HepG2 (cell line): ENCODE data around the gene ENTREP1. TPM values are rescaled to one million over a fixed set of nuclear protein-coding genes. Genes with fewer than 3 reads are reported as not detected.

Experiments
- ATAC-seq: fragments of 200-7000 bp; cut with Tn5 transposase; 3 replicates; pipeline ENCODE4 v1.9.1; 2020; ENCODE audit warnings: mild to moderate bottlenecking, moderate library complexity
- BruUV-seq: library from RNA; stranded (reverse); fragments of 400-500 nt; replicated peaks from 2 replicates; lab custom pipeline; 2021; lab: Mats Ljungman, UMichigan
- CTCF ChIA-PET: fragments of 300-600 bp; formaldehyde crosslinking; extraction: SDS; loops from one replicate; lab custom pipeline; 2021; ENCODE audit warnings: low total read pairs, inconsistent platforms, low intra/inter-chr PET ratio; lab: Yijun Ruan, JAX
- POLR2A ChIA-PET: fragments of 350-600 bp; sonication (Branson Sonifier 250); formaldehyde crosslinking; loops from one replicate; lab custom pipeline; 2020; ENCODE audit warnings: antibody characterized with exemption, inconsistent platforms; lab: Yijun Ruan, JAX
- DNase-seq: peaks from one replicate; pipeline ENCODE4 v3.0.0-alpha.2; 2015; ENCODE audit warnings: low spot score
- FAIRE-seq: peaks from 3 replicates; lab custom pipeline; 2011; peaks lifted over from hg19 to GRCh38; lab: Jason Lieb, UNC
- H2AFZ ChIP-seq: one replicate; pipeline ENCODE4 v1.6.1; 2011; ENCODE audit warnings: low read length, inconsistent platforms
- H3K27ac ChIP-seq: fragments of 300-600 bp; 3 replicates; pipeline ENCODE4 v1.8.0; 2011; ENCODE audit warnings: mixed run types, mild to moderate bottlenecking, mixed read lengths, low read length, inconsistent platforms; ENCODE audit not compliant: insufficient read depth; ENCODE audit errors: extremely low read length
- H3K27me3 ChIP-seq, 2 experiments: fragments of 200-600 bp in 1 of 2; 2 replicates in 1 of 2; 3 replicates in 1 of 2; pipeline versions ENCODE4 v1.6.0 to v1.8.0; 2011; ENCODE audit warnings: low read length in 2 of 2, mild to moderate bottlenecking in 2 of 2, moderate library complexity in 2 of 2, inconsistent platforms in 1 of 2; ENCODE audit not compliant: insufficient read depth in 2 of 2, control insufficient read depth in 1 of 2
- H3K36me3 ChIP-seq, 2 experiments: fragments of 200-600 bp in 1 of 2; replicated peaks in 1 of 2; 2 replicates in 1 of 2; 3 replicates in 1 of 2; pipeline versions ENCODE4 v1.5.1 to v1.8.0; 2011; ENCODE audit warnings: low read length in 2 of 2, inconsistent platforms in 1 of 2; ENCODE audit not compliant: insufficient read depth in 2 of 2, control insufficient read depth in 1 of 2
- H3K4me1 ChIP-seq: 2 replicates; pipeline ENCODE4 v1.5.1; 2012; ENCODE audit warnings: low read length, inconsistent platforms; ENCODE audit not compliant: insufficient read depth
- H3K4me2 ChIP-seq: 2 replicates; pipeline ENCODE4 v1.6.0; 2011; ENCODE audit warnings: low read depth, low read length, inconsistent platforms
- H3K4me3 ChIP-seq, 3 experiments: fragments of 200-600 bp in 1 of 3; sonication (generic), shearing (Covaris generic) in 1 of 3; replicated peaks in 1 of 3; 2 replicates each; pipeline ENCODE4 v1.5.1; 2011 to 2016; ENCODE audit warnings: low read length in 3 of 3, inconsistent platforms in 2 of 3, low read depth in 2 of 3, mild to moderate bottlenecking in 2 of 3, control low read depth in 1 of 3, mixed read lengths in 1 of 3; ENCODE audit not compliant: insufficient read depth in 1 of 3
- H3K79me2 ChIP-seq: one replicate; pipeline ENCODE4 v1.6.1; 2011; ENCODE audit warnings: low read length, inconsistent platforms; ENCODE audit not compliant: insufficient read depth
- H3K9ac ChIP-seq: 2 replicates; pipeline ENCODE4 v1.6.0; 2011; ENCODE audit warnings: mild to moderate bottlenecking, low read depth, low read length, inconsistent platforms; ENCODE audit not compliant: insufficient read depth
- H3K9me3 ChIP-seq: 2 replicates; pipeline ENCODE4 v1.5.1; 2012; ENCODE audit warnings: mild to moderate bottlenecking, low read length
- H4K20me1 ChIP-seq: 2 replicates; pipeline ENCODE4 v1.6.0; 2011; ENCODE audit warnings: inconsistent platforms, mild to moderate bottlenecking, low read length, moderate library complexity; ENCODE audit not compliant: insufficient read depth
- ATF7 ChIP-seq, 2 experiments: fragments of 450-650 bp in 1 of 2; sonication (generic) in 1 of 2; formaldehyde crosslinking in 1 of 2; IDR thresholded peaks; 2 replicates each; pipeline versions ENCODE4 v1.4.0 to v1.6.1; 2016 to 2020; ENCODE audit warnings: antibody characterized with exemption in 1 of 2, mild to moderate bottlenecking in 1 of 2, missing genetic modification reagents in 1 of 2
- CEBPG ChIP-seq: IDR thresholded peaks from 2 replicates; pipeline ENCODE4 v1.6.1; 2016
- HCFC1 ChIP-seq: fragments of 150-350 bp; IDR thresholded peaks from 2 replicates; pipeline ENCODE4 v1.6.1; 2014; ENCODE audit warnings: low read depth, low read length
- KDM2A ChIP-seq: sonication (generic); formaldehyde crosslinking; IDR thresholded peaks from 2 replicates; pipeline ENCODE4 v1.4.0; 2020; ENCODE audit warnings: low read depth, missing genetic modification reagents, borderline replicate concordance
- RARG ChIP-seq: sonication (generic); formaldehyde crosslinking; IDR thresholded peaks from 2 replicates; pipeline ENCODE4 v1.4.0; 2020; ENCODE audit warnings: low read depth, mild to moderate bottlenecking, missing genetic modification reagents
- RCOR2 ChIP-seq: IDR thresholded peaks from 2 replicates; pipeline ENCODE4 v1.6.1; 2016; ENCODE audit warnings: missing biosample characterization, missing genetic modification reagents
- RNF2 ChIP-seq: fragments of 450-650 bp; conservative IDR thresholded peaks from 2 replicates; pipeline ENCODE4 v1.6.1; 2016; ENCODE audit warnings: low read depth
- ZIK1 ChIP-seq: sonication (generic); formaldehyde crosslinking; IDR thresholded peaks from 2 replicates; pipeline ENCODE4 v1.5.0; 2020; ENCODE audit warnings: mild to moderate bottlenecking, low read depth, missing genetic modification reagents, borderline replicate concordance
- ZNF441 ChIP-seq: sonication (generic); formaldehyde crosslinking; IDR thresholded peaks from 2 replicates; pipeline ENCODE4 v1.7.0; 2021; ENCODE audit warnings: missing genetic modification reagents, borderline replicate concordance
- WGBS: methylation state at CpG from one replicate; pipeline ENCODE4 v1.1.6; 2017; ENCODE audit warnings: low lambda C conversion rate; 5-methylcytosine and 5-hydroxymethylcytosine counted together
- in situ Hi-C: cut with HindIII; loops from 2 replicates; pipeline ENCODE4 v1.10.0; 2017; ENCODE audit warnings: low pct_unique_long_range_greater_than_20kb; ENCODE audit not compliant: extremely low pct_ligation_motif_present
- intact Hi-C: fragments of 100-400 bp; cut with micrococcal nuclease; formaldehyde crosslinking; loops from one replicate; pipeline ENCODE4 v1.10.0; 2022; ENCODE audit not compliant: unreplicated experiment
- polyA plus RNA-seq, 8 experiments: library from polyadenylated mRNA; depleted of rRNA in 3 of 8; stranded (reverse) in 7 of 8; unstranded in 1 of 8; fragments of >200 nt; fragmentation: Illumina TruSeq in 4 of 8; extraction: Trizol in 4 of 8; gene quantifications; 2 replicates each; pipeline versions ENCODE4 v1.2.1 to v1.2.3, GENCODE V29; 2011 to 2016; ENCODE audit warnings: low read depth in 4 of 8, missing spikeins in 1 of 8, mixed read lengths in 1 of 8; ENCODE audit not compliant: insufficient read depth in 1 of 8
- total RNA-seq, 5 experiments: library from RNA; depleted of rRNA; stranded (reverse); fragments of >200 nt; fragmentation: Illumina TruSeq; extraction: Trizol; gene quantifications; 2 replicates each; pipeline ENCODE4 v1.2.3, GENCODE V29; 2016; ENCODE audit warnings: low read depth in 1 of 5
- TF ChIP-seq, protein P1 (sequence below): IDR thresholded peaks from 2 replicates; pipeline ENCODE4 v1.6.1; 2016; ENCODE audit warnings: missing biosample characterization, missing genetic modification reagents, low read depth

Gene ENTREP1
- total and polyA plus RNA-seq, 2 of the 13 experiments (the other 11 are each of a cell fraction or from before 2014, with no cell fraction given), result not detected

DNA sequence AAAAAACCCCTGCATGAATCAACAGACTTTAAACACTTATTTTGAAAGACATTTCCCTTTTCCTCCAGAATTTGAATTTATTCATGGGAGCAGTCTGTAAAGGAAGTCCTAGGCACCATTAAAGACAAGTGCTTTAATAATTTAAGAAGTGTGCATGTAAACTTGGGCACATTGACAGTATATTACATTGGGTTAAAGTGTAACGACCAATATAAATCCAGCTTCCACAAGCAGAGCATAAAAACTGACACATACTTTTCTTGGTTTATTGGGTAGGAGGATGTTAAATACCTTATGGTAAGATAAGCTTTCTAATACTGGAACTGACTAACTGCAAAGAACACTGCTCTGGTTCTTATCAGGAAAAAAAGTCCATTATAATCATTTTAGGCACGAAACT is 1.2 kb upstream of the ENTREP1 start:
- ChIA-PET CTCF (no interaction called here), POLR2A (no interaction called here)
- ATAC-seq (no peak), FAIRE-seq (no peak), DNase-seq (no peak)
- 44% methylated on average over 2 of the region's 2 CpGs for WGBS
- Histone ChIP-seq H3K4me2 (no peak overlapping the region), H3K27me3 (peaks cover 7 to 62% of the 10 kb centered on the region in 2 experiments; a peak in 4 of 5 replicates), H3K9ac (no peak overlapping the region), H3K36me3 (no peaks in the 10 kb centered on the region), H3K27ac (no peak overlapping the region), H3K79me2 (no peaks in the 10 kb centered on the region), H3K9me3 (no peaks in the 10 kb centered on the region), H3K4me3 (no peak overlapping the region), H3K4me1 (peaks cover 8% of the 10 kb centered on the region), H4K20me1 (0 out of 2 replicates have a peak, but pooled peaks cover 4% of the 10 kb centered on the region), H2AFZ (no peak overlapping the region)
- TF ChIP-seq ZIK1 (no peak), ZNF441 (CRISPR knock-in tag) (no peak), RCOR2 (no peak), RARG (CRISPR knock-in tag) (no peak), HCFC1 (no peak), ATF7 (IDR thresholded peaks at IDR 0.05) (no peak), ATF7 (CRISPR knock-in tag; IDR thresholded peaks at IDR 0.05) (no peak), RNF2 (no peak), KDM2A (CRISPR knock-in tag) (no peak), CEBPG (no peak)
- TF ChIP-seq, protein P1, sequence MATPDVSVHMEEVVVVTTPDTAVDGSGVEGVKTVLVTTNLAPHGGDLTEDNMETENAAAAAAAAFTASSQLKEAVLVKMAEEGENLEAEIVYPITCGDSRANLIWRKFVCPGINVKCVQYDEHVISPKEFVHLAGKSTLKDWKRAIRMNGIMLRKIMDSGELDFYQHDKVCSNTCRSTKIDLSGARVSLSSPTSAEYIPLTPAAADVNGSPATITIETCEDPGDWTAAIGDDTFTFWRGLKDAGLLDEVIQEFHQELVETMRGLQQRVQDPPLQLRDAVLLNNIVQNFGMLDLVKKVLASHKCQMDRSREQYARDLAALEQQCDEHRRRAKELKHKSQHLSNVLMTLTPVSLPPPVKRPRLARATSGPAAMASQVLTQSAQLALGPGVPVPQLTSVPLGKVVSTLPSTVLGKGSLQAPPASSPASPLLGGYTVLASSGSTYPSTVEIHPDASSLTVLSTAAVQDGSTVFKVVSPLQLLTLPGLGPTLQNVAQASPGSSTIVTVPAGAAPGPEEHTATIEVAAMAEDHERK (CRISPR knock-in tag), result no peak
- intact Hi-C loops, result no loop called here
- in situ Hi-C loops, result no loop called here
- no TSS peak for BruUV-seq
